Fibroblast of mammary gland (primary cell): ENCODE data around the gene TMEM156.

ENCODE experiments used
- DNase-seq: peaks from one replicate; pipeline ENCODE4 v3.0.0-alpha.2; 2010; ENCODE audit warnings: low read depth
- H3K4me3 ChIP-seq: 2 replicates; pipeline ENCODE4 v1.5.1; 2011; ENCODE audit warnings: low read depth, mild to moderate bottlenecking, low read length, moderate library complexity; ENCODE audit not compliant: control insufficient read depth
- TF ChIP-seq, protein P1 (sequence below): conservative IDR thresholded peaks from 2 replicates; pipeline ENCODE4 v1.5.1; 2011; ENCODE audit warnings: low read depth, low read length, inconsistent platforms; ENCODE audit not compliant: control insufficient read depth, insufficient read depth

The TMEM156 gene

DNA sequence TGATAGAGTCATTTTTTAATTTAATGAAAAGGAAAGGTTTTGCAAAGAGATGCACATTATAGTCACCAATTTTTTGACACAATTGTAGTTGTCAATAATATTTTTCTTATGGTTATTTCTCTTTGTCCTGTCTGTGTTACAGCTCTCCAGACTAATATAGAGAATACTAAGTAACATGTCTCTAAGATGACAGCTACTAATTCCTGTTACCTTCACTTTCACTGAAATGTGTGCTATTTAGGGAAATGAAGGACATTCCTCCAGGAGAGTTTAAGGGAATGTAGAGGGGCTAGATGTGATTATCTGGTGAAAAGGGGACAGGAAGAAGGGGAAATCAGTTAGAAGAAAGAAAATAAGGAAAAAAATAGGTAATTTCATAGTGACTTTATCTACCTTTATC is 31.2 kb upstream of the TMEM156 start:
- no peak overlapping the region for H3K4me3 ChIP-seq
- DNase-seq = no peak
- TF ChIP-seq, protein P1, sequence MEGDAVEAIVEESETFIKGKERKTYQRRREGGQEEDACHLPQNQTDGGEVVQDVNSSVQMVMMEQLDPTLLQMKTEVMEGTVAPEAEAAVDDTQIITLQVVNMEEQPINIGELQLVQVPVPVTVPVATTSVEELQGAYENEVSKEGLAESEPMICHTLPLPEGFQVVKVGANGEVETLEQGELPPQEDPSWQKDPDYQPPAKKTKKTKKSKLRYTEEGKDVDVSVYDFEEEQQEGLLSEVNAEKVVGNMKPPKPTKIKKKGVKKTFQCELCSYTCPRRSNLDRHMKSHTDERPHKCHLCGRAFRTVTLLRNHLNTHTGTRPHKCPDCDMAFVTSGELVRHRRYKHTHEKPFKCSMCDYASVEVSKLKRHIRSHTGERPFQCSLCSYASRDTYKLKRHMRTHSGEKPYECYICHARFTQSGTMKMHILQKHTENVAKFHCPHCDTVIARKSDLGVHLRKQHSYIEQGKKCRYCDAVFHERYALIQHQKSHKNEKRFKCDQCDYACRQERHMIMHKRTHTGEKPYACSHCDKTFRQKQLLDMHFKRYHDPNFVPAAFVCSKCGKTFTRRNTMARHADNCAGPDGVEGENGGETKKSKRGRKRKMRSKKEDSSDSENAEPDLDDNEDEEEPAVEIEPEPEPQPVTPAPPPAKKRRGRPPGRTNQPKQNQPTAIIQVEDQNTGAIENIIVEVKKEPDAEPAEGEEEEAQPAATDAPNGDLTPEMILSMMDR = no peak

DNA sequence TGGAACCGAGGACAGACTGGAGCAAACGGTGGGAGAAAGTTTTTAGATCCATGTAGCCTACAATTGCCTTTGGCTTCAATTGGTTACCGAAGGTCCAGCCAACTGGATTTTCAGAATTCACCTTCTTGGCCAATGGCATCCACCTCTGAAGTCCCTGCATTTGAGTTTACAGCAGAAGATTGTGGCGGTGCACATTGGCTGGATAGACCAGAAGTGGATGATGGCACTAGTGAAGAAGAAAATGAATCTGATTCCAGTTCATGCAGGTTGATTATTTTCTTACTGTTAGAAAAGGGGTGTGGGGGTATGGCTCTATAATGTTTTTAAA is 30.5 kb upstream of the TMEM156 start:
- no peak for DNase-seq
- TF ChIP-seq, protein P1 = no peak
- H3K4me3 ChIP-seq = no peak overlapping the region

DNA sequence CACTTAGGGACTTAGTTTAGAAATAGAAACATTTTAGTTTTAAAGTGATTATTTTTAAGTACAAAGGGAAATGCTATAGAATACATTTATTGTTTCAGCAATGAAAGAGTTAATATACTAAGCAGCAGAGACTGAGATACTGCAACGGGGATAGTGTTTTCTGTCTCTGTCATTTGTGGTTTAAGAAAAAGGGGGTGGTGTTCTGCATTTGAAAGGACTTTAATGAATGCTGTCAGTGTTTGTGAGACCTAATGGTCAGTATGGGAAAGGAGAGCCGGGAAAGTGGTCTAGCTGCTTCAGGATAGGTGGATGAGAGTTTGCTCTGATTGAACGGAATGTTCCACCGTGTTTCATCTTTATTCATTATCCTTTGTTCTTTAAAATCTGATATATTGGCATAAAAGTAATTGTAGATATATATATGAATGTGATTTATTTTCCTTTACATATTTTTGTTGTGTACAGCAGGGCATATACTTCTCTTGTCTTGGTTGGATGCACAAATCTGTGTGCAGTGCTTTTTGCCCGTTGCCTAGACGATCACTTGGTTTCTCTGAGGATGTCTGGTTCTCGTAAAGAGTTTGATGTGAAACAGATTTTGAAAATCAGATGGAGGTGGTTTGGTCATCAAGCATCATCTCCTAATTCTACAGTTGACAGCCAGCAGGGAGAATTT is 30.0 kb upstream of the TMEM156 start, which contains the start of gene KLHL5:
KLHL5 (plus strand) TSS at position 139 of the 676 bp plus-strand sequence; CDS start at position 560, 421 bp downstream.
- TF ChIP-seq, protein P1 = no peak
- DNase-seq = peak; percentile 21
- no peak within 1 kb of the TSS for H3K4me3 ChIP-seq

DNA sequence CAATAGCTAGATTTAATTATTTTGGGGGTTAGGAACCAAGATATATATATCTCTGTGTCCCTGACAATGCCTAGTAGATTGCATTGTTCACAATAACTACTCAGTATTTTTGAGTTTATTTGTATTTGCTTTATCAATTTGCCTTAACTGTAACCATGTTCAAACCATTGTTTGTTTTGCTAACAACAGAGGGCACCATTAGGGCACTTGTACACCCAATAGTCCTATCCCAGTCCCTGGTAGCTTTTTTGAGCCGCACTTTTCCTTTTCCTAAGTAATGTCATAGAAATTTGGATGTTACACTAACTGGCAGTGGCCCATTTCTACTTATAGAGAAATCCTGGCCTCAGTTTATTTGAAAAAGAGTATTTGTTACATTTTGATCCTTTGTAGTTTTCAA is 29.2 kb upstream of the TMEM156 start:
- H3K4me3 ChIP-seq = no peak overlapping the region
- TF ChIP-seq, protein P1 = no peak
- no peak for DNase-seq

DNA sequence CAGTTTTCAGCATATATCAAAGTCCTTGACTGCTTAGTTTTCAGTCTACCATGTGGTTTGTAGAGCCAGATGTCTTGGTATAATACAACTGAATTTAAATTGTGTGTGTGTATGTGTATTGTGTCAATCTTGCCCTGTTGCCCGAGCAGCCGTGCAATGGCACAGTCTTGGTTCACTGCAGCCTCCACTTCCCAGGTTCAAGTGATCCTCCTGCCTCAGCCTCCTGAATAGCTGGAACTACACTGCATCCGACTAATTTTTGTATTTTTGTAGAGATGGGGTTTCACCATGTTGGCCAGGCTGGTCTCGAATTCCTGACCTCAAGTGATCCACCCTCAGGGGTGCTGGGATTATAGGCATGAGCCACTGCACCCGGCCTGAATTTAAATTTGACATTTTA is 23.8 kb upstream of the TMEM156 start:
- DNase-seq = no peak
- TF ChIP-seq, protein P1 = no peak

DNA sequence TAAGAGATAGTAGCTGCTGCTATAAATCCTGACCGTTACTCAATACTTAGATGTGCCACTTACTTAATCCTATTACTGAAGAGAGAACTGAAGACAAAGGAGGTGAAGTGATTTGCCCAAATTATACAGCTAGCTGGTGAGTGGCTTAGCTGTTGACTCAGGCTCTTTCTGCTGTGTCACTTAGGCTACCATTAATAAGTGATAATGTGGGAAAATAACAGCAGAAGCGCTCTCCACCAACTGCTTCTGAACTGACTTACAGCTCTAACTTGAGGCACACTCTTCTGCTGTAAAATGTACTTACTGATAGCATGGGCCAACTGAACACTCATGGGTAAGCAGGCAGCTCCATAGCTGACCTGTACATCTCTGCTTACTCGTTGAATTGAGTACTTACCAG is 22.3 kb upstream of the TMEM156 start:
- DNase-seq = no peak
- H3K4me3 ChIP-seq = no peak overlapping the region
- TF ChIP-seq, protein P1 = no peak

More for the DNA sequence above, 23.8 kb upstream of the TMEM156 start:
- H3K4me3 ChIP-seq = no peak overlapping the region

DNA sequence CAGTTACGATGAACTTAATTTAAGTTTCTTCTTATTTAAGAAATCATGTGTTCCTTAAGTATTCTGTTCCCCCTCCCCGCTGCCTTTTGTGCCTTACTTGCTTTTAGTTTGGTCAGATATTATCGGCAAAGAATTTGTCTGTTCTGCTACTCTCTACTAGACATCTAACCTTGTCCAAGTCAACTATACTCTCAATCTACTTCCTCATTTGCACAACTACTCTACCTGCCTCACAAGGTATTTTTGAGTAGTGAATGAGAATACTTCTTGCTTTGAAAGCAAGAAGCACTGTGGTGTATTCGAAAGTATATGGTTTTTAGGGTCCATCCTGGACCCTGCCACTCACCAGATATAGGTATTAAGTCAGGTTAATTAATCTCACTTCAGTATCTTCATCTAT is 21.8 kb upstream of the TMEM156 start:
- no peak for DNase-seq
- TF ChIP-seq, protein P1 = no peak
- no peak overlapping the region for H3K4me3 ChIP-seq
